DOHH2 (cell line): ENCODE results near the gene LRRC59.

Source experiments
- H3F3A ChIP-seq: fragments of 200-600 bp; sonication (generic), shearing (Covaris generic); 2 replicates; pipeline ENCODE4 v1.6.0; 2016; ENCODE audit warnings: antibody characterized with exemption, mild to moderate bottlenecking; ENCODE audit not compliant: control insufficient read depth, insufficient read depth
- H3K27ac ChIP-seq: fragments of 200-600 bp; sonication (generic); 2 replicates; pipeline ENCODE4 v1.5.1; 2014; ENCODE audit warnings: low read depth, mild to moderate bottlenecking, low read length, moderate library complexity
- H3K27me3 ChIP-seq: fragments of 200-600 bp; sonication (generic); 2 replicates; pipeline ENCODE4 v1.6.1; 2014; ENCODE audit warnings: mild to moderate bottlenecking, low read length, mixed read lengths; ENCODE audit not compliant: control insufficient read depth
- H3K36me3 ChIP-seq: fragments of 200-600 bp; sonication (generic); 2 replicates; pipeline ENCODE4 v1.6.1; 2014; ENCODE audit warnings: mild to moderate bottlenecking, low read length, moderate library complexity, mixed read lengths; ENCODE audit not compliant: control insufficient read depth
- H3K4me1 ChIP-seq: fragments of 200-600 bp; sonication (generic); 2 replicates; pipeline ENCODE4 v1.6.1; 2014; ENCODE audit warnings: mild to moderate bottlenecking, low read length, mixed read lengths; ENCODE audit not compliant: control insufficient read depth
- H3K4me2 ChIP-seq: fragments of 200-600 bp; sonication (generic); 2 replicates; pipeline ENCODE4 v1.6.0; 2014; ENCODE audit warnings: mild to moderate bottlenecking, low read length, moderate library complexity
- H3K4me3 ChIP-seq: fragments of 200-600 bp; sonication (generic); 2 replicates; pipeline ENCODE4 v1.5.1; 2014; ENCODE audit warnings: mild to moderate bottlenecking, low read length, mixed read lengths
- H3K79me2 ChIP-seq: fragments of 200-600 bp; sonication (generic); 2 replicates; pipeline ENCODE4 v1.6.1; 2014; ENCODE audit warnings: mild to moderate bottlenecking, low read length, mixed read lengths; ENCODE audit not compliant: control insufficient read depth
- H3K9me2 ChIP-seq: fragments of 200-600 bp; sonication (generic); replicated peaks from 2 replicates; pipeline ENCODE4 v1.6.1; 2014; ENCODE audit warnings: mild to moderate bottlenecking, low read length, mixed read lengths; ENCODE audit not compliant: control insufficient read depth
- H3K9me3 ChIP-seq: fragments of 200-600 bp; sonication (generic); 2 replicates; pipeline ENCODE4 v1.6.1; 2014; ENCODE audit warnings: antibody characterized with exemption, low read length, mixed read lengths; ENCODE audit not compliant: control insufficient read depth, insufficient read depth
- H4K20me1 ChIP-seq: fragments of 200-600 bp; sonication (generic); 2 replicates; pipeline ENCODE4 v1.6.0; 2014; ENCODE audit warnings: low read depth, mild to moderate bottlenecking, antibody characterized with exemption, low read length, moderate library complexity; ENCODE audit not compliant: control insufficient read depth, insufficient read depth
- CTCF ChIP-seq: fragments of 200-600 bp; sonication (generic); IDR thresholded peaks from one replicate; pipeline ENCODE4 v1.5.1; 2014; ENCODE audit warnings: antibody characterized with exemption, mild to moderate bottlenecking, low read depth, low read length; ENCODE audit not compliant: poor library complexity, severe bottlenecking
- EZH2phosphoT487 ChIP-seq: fragments of 200-600 bp; sonication (generic); IDR thresholded peaks from 2 replicates; pipeline ENCODE4 v1.6.1; 2017; ENCODE audit warnings: borderline replicate concordance, mild to moderate bottlenecking, antibody characterized with exemption, low read length, moderate library complexity, mixed read lengths

LRRC59 gene

GRCh38 chr17:50372758-50373556 is 24.4 kb downstream of the LRRC59 start, which contains the start of the genes EME1 and MRPL27:
Gene EME1, plus strand, starts transcription at chr17:50373229. Its CDS starts 1,980 bp downstream, at chr17:50375209.
Gene MRPL27, minus strand, starts transcription at chr17:50373184. Its CDS starts 14 bp downstream, at chr17:50373170.
- Histone ChIP-seq H3K4me3 (peak within 1 kb of the TSS; percentile 95), H3K27ac (peak within 1 kb of the TSS; percentile 83), H3F3A (no peaks in the 10 kb centered on the region), H3K4me2 (peak within 1 kb of the TSS; percentile 95), H3K36me3 (peaks cover 71% of the 10 kb centered on the region), H4K20me1 (no peaks in the 10 kb centered on the region), H3K9me3 (no peaks in the 10 kb centered on the region), H3K79me2 (peaks cover 36% of the 10 kb centered on the region), H3K9me2 (no peaks in the 10 kb centered on the region), H3K4me1 (peaks cover 21% of the 10 kb centered on the region), H3K27me3 (no peaks in the 10 kb centered on the region)
- TF ChIP-seq CTCF (no peak), EZH2phosphoT487 (no peak)

GRCh38 chr17:50372222-50372757 is 25.0 kb downstream of the LRRC59 start:
- Histone ChIP-seq H4K20me1 (no peaks in the 10 kb centered on the region), H3K36me3 (peaks cover 75% of the 10 kb centered on the region), H3K4me2 (peak overlapping the region; percentile 95), H3K9me3 (no peaks in the 10 kb centered on the region), H3K79me2 (peaks cover 36% of the 10 kb centered on the region), H3K4me1 (peaks cover 21% of the 10 kb centered on the region), H3F3A (no peaks in the 10 kb centered on the region), H3K9me2 (no peaks in the 10 kb centered on the region), H3K27ac (peak overlapping the region; percentile 83), H3K4me3 (peak overlapping the region; percentile 95), H3K27me3 (no peaks in the 10 kb centered on the region)
- TF ChIP-seq EZH2phosphoT487 = no peak
- no peak for TF ChIP-seq CTCF

- TF ChIP-seq CTCF (no peak), EZH2phosphoT487 (no peak)
Measured at GRCh38 chr17:50371526-50371925, 25.8 kb downstream of the LRRC59 start.

More at GRCh38 chr17:50371526-50371925, 25.8 kb downstream of the LRRC59 start:
- Histone ChIP-seq H3K27me3 (no peaks in the 10 kb centered on the region), H3F3A (no peaks in the 10 kb centered on the region), H3K27ac (no peak overlapping the region), H3K36me3 (peaks cover 78% of the 10 kb centered on the region), H3K79me2 (peaks cover 36% of the 10 kb centered on the region), H3K4me1 (peaks cover 21% of the 10 kb centered on the region), H4K20me1 (no peaks in the 10 kb centered on the region), H3K9me3 (no peaks in the 10 kb centered on the region), H3K4me3 (peak overlapping the region; percentile 95), H3K4me2 (peak overlapping the region; percentile 95), H3K9me2 (no peaks in the 10 kb centered on the region)
